ENCODE data around the gene CALML5. TPM values are rescaled to one million over a fixed set of nuclear protein-coding genes. Genes with fewer than 3 reads are reported as not detected.
A peak's percentile ranks its signal among the peaks of the same experiment; 100 is the strongest.

The CALML5 gene
- total and polyA plus RNA-seq, 9 of the 15 experiments (the other 6 are each of a cell fraction or from before 2014, with no cell fraction given): not detected

DNA sequence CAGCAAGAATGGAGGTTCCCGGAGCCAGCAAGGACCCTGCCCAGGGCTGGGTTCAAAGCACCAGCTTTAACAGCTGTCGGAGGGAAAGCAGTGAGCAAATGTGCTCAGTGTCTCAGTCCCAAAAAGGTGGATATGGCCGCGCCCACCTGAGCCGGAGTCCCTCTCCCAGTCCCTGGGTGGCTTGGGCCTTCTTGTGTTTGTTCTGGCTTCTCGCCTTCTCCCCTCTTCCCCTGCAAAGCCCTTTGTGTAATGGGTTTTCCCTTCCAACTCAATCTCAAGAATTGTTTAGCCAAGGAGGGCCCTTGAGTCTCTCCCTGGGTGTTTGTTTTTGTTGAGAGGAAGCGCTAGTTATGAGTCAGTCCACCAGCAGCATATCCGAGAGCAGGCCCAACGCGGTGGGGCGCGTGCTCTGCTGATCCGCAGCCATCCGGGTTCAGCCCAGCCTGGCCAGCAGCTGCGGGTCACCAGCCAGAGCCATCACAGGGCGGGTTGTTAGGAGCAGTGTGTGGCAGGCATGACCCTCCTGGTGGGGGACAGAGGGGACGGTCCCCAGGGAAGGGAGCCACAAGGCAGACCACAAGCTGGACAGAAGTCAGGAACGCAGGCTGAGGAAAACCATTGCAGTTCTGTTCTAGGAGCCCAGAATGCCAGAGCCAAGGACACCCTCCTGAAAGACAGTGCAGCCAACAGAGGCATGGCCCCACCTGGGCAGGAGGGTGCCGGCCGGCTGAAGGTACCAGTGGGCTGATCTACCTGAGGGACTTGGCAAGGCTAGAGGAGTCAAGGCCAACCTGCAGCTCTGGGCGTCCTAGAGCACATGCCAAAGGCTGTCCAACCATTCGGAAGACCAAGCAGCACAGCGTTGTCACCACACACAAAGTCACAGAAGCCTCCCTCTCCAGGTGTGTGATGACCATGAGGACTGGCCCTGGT lies 46.7 kb upstream of the CALML5 start (continued):
- TF ChIP-seq NFE2L1 (tag; IDR thresholded peaks at IDR 0.05; ENCODE audit: borderline replicate concordance, low read depth) (no peak), ZNF121 (CRISPR knock-in tag; conservative IDR thresholded peaks at IDR 0.05) (no peak), BHLHE40 (IDR thresholded peaks at IDR 0.05; ENCODE audit: low read length) (0 out of 2 replicates have a peak, but pooled peaks have one; percentile 39), ZFX (CRISPR knock-in tag; IDR thresholded peaks at IDR 0.05) (peak; percentile 77), MTA1 (IDR thresholded peaks at IDR 0.05; ENCODE audit: borderline replicate concordance) (no peak), TEAD2 (tag; IDR thresholded peaks at IDR 0.05) (no peak), KDM5B (IDR thresholded peaks at IDR 0.05; ENCODE audit: insufficient replicate concordance, low read depth, low read length) (peak; percentile 41), GABPB1 (CRISPR knock-in tag; IDR thresholded peaks at IDR 0.05) (no peak), EWSR1 (IDR thresholded peaks at IDR 0.05; ENCODE audit: borderline replicate concordance, low read depth, partially characterized antibody) (no peak), HDAC8 (tag; IDR thresholded peaks at IDR 0.05) (0 out of 2 replicates have a peak, but pooled peaks have one; percentile 26), AFF1 (IDR thresholded peaks at IDR 0.05; ENCODE audit: low read depth in 1 of 2, partially characterized antibody in 2 of 2) (no peak), GTF2F1 (IDR thresholded peaks at IDR 0.05; ENCODE audit: low read depth, low read length) (no peak), PHTF2 (CRISPR knock-in tag; IDR thresholded peaks at IDR 0.05) (no peak), ZNF584 (CRISPR knock-in tag; IDR thresholded peaks at IDR 0.05; ENCODE audit: low read depth) (peak; percentile 36; the same call in 1 of the 2 replicates), KDM4B (IDR thresholded peaks at IDR 0.05; ENCODE audit: borderline replicate concordance in 2 of 2, low read depth in 1 of 2) (no peak), YBX1 (IDR thresholded peaks at IDR 0.05) (no peak), SMARCA4 (IDR thresholded peaks at IDR 0.05) (peak; percentile 46; the same call in 1 of the 2 replicates), PHF8 (IDR thresholded peaks at IDR 0.05; ENCODE audit: borderline replicate concordance, low read length) (peak; percentile 25; the same call in 1 of the 2 replicates), MAX (CRISPR knock-in tag; IDR thresholded peaks at IDR 0.05) (peak; percentile 92), MYC (IDR thresholded peaks at IDR 0.05; ENCODE audit: low read depth, low read length) (peak; percentile 42; the same call in 1 of the 2 replicates), MYC (CRISPR knock-in tag; IDR thresholded peaks at IDR 0.05; ENCODE audit: borderline replicate concordance, low read depth) (no peak), CXXC5 (CRISPR knock-in tag; IDR thresholded peaks at IDR 0.05) (peak; percentile 51; the same call in 1 of the 2 replicates), ETV5 (CRISPR knock-in tag; IDR thresholded peaks at IDR 0.05; ENCODE audit: low read depth) (peak; percentile 29; the same call in 1 of the 2 replicates)
